HG02588 (cell line): Measurements from ENCODE around the gene GULP1.

Experiments used
- ATAC-seq: cut with Tn5 transposase; IDR thresholded peaks from one replicate; pipeline ENCODE4 v1.9.1; 2021; ENCODE audit warnings: mild to moderate bottlenecking, moderate library complexity; ENCODE audit not compliant: unreplicated experiment

The GULP1 gene

DNA sequence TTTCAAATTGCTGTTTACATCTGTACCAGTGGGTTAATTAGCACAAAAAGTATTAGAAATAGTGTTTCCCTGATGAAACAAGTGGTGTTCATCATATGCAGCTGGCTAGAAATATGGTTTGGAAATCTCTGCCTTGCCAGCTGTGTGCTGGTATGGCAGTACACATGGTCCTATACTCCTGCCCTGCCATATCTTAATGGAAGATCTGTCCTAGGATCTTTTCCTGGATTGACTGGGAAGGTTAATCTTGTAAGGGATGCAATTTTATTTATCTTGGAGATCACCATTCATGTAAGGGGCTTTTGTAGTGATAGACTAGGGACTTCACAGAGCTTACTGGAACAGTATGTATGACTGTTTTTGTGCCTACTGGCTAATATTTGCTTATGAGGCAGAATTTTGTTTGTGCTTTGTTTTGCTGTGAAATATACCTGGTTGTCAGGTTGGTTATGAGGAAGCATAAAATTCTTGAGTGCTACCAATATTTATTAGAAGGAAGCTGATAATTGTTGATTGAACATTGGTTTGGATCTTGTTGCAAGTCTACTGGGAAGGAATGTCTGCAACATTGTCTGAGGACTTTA is 73.5 kb downstream of the GULP1 start:
- no peak for ATAC-seq

- ATAC-seq = no peak
Observed at GRCh38 chr2:188367164-188367563, 75.5 kb downstream of the GULP1 start.

GRCh38 chr2:188369365-188369764 is 77.7 kb downstream of the GULP1 start:
- ATAC-seq = peak; percentile 70

DNA sequence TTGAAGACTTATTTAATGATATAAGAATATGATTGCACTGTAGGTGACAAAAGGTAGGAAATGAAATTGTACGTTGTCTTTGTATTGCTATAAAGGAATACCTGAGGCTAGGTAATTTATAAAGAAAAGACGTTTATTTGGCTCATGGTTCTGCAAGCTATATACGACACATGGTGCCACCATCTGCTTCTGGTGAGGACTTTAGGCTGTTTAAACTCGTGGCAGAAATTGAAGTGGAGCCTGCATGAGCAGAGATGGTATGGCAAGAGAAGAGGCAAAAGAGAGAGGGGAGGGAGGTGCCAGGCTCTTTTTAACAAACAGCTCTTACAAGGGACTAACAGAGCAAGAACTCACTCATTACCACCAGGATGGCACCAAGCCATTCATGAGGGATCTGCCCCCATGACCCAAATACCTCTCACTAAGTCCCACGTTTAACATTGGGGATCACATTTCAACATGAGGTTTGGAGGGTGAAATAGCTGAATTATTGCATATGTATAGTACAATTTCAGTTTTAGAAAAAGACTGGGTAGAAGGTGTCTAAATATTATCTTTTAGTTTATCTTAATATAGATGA is 86.8 kb downstream of the GULP1 start:
- ATAC-seq = no peak

DNA sequence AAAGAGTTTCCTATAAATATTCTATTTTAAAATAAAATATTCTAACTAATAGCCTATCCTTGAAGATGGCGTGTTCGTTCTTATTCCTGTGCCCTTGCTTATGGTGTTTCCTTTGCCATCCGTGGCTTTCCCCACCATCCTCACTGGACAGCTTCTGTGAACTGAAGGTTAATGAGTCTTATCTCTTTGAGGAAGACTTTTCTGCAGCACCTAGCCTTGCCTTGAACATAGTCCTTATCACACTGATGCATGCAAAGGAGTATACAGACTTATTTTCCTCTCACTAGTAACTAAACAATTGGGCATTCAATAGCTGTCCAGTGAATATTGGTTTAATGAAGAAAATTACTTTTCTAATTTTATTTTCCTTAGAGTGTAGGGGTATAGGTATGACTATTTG is 88.1 kb downstream of the GULP1 start:
- no peak for ATAC-seq

GRCh38 chr2:188380280-188380679 is 88.6 kb downstream of the GULP1 start:
- ATAC-seq = no peak

GRCh38 chr2:188381614-188382013 is 89.9 kb downstream of the GULP1 start:
- no peak for ATAC-seq

DNA sequence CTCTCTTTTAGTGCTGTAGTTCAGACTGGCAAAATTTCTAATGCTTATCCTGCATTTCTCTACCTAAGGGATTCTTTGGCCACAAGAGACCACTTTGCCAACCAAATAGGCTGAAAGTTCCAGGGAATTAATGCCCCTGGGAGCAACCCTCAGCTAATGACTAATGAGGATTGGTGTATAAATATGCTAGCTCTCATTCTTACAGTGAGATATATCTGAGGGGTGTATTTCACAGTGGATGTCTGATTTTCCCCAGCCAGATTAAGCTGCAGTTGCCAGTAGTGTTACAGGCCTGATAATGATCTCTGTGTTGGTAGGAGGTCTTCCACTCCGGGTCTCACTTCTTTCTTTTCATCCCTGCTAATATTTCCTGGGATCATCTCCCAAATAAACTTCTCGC is 90.4 kb downstream of the GULP1 start:
- no peak for ATAC-seq

GRCh38 chr2:188383158-188383557 is 91.5 kb downstream of the GULP1 start:
- ATAC-seq = no peak

DNA sequence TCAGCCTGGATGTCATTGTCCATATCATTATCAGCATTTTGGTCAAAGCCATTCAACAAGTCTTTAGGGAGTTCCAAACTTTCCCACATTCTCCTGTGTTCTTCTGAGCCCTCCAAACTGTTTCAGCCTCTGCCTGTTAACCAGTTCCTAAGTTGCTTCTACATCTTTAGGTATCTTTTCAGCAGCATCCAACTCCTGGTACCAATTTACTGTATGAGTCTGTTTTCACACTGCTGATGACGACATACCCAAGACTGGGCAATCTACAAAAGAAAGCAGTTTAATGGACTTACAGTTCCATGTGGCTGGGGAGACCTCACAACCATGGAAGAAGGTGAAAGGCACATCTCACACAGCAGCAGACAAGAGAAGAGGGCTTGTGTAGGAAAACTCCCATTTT is 94.2 kb downstream of the GULP1 start:
- ATAC-seq = no peak

- ATAC-seq = no peak
Observed at GRCh38 chr2:188388831-188389230, 97.2 kb downstream of the GULP1 start.

DNA sequence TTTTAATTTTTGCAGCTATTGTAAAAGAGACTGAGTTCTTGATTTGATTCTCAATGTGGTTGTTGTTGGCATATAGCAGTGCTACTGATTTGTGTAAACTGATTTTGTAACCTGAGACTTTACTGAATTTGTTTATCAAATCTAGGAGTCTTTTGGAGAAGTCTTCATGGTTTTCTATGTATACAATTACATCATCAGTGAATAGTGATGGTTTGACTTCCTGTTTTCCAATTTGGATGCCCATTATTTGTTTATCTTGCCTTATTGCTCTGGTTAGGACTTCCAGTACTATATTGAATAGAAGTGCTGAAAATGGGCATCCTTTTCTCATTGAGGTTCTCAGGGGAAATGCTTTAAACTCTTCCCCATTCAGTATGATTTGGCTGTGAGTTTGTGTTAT is 99.7 kb downstream of the GULP1 start:
- ATAC-seq = no peak

- no peak for ATAC-seq
Observed at GRCh38 chr2:188394931-188395472, 103.3 kb downstream of the GULP1 start.

DNA sequence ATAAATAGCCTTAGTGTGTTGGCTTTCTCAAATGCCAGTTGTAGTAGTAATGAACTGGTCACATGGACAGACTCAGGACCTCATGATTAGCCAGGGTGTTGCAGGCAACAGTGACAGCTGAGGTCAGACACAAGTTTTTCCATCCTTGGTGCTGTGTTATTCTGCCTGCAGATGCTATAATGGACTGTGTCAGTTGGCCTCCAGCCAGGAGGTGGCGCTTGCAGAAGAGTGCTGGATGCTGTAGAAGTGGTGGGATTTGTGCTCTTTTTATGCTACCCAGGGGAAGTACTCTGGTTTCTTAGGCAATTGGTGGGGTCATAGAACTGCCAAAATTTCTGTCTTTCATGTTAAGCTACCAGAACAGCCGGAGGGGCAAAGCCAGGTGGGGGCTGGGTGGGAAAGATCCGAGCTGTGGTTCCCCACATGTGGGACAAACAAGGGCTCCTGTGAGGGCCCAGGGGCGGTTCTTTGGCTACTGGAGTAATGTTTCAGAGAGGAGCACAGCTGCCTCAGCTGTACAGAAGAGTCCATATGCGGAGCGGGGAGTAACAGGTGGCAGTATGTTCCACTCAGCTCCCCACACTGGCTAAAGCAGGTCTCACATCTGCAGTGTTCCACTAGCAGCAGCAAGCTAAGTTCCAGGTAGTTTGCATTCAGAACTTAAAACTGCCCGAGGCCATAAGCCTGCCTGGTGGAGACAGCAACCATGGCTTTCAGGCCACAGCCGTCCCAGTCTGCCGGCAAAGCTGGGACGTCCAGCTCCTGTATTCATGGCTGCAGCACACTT is 104.4 kb downstream of the GULP1 start:
- ATAC-seq = no peak

- ATAC-seq = no peak
Observed at GRCh38 chr2:188399159-188399558, 107.5 kb downstream of the GULP1 start.

GRCh38 chr2:188403676-188404075 is 112.0 kb downstream of the GULP1 start:
- ATAC-seq = no peak

GRCh38 chr2:188404341-188405004 is 112.8 kb downstream of the GULP1 start:
- no peak for ATAC-seq

GRCh38 chr2:188406414-188406813 is 114.7 kb downstream of the GULP1 start:
- ATAC-seq = no peak

DNA sequence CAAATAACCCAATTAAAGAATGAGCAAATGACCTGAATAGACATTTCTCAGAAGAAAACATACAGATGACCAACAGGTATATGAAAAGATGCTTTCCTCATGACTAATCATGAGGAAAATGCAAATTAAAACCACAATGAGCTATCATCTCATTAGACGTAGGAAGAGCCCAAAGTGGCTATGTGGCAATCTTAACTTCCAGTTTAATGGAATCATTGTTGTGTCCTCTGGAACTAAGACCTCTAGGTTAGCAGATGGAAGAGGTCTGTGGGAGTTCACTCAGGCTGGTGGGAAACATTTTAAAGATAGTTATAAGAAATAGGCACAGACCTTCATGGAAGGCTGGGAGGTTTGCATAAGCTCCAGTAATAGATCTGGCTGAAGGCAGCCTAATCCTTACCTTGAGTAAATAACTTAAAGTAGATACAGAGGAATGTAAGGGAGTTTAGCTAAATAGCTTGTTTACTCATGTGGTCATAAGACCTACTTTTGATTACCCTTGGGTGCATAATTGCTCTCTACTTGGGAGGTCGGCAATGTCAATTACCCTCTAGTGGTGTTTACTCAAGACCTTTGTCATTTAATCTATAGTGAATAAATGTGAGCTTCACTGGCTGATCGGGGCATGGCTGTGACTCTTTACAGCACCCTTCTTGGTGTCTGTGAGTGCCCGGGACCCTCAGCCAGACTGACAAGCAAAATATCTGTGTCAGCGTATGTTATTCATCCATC is 119.0 kb downstream of the GULP1 start:
- no peak for ATAC-seq

DNA sequence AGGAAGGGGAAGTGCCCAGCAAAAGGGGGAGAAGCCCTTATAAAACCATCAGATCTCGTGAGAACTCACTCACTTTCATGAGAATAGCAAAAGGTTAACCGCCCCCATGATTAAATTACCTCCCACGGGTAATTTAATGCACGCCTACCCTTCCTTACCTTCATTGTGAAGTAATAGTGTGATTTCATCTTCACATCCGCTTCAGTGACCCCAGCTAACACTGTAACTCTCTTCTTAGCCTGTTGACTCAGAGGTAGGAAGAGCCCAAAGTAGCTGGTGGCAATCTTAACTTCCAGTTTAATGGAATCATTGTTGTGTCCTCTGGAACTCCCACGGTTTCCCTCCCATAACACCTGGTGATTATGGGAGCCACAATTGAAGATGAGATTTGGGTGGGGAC is 120.5 kb downstream of the GULP1 start:
- ATAC-seq = no peak

DNA sequence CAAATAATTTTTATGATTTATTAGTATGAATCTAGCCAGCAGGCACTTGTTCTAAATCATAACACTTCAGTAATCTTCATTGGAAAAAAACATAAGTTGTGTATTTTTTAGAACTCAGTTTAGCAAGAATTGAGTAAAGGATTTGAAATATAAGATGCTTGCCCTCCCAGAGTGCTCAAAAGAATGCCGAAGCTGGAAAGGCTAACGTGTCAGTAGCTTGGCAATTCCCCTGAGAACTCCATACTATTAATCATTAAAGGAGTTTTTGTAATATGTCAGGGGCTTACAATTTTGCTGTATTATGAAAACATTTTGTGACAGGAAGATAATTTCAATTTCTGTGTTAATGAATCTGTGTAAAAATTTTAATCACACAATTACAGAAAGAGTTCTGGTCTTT is 122.7 kb downstream of the GULP1 start:
- no peak for ATAC-seq
